ENCODE measurements around the gene SLC22A8.
"Not testable (repeated sequence)": the region's sequence is repeated elsewhere in the genome, so short reads cannot be mapped to it uniquely, and the experiment has no call there.

Gene SLC22A8

GRCh38 chr11:62974848-62975522 is 40.7 kb downstream of the SLC22A8 start:
- peaks cover 10% of the 10 kb centered on the region for H3K27me3 Mint-ChIP-seq
- H3K27ac Mint-ChIP-seq = no peak overlapping the region

GRCh38 chr11:62965574-62965973 is 50.1 kb downstream of the SLC22A8 start:
- Mint-ChIP-seq H3K4me1 (ENCODE audit: low read depth) (no peaks in the 10 kb centered on the region), H3K4me3 (no peak overlapping the region), H3K27ac (no peak overlapping the region), H3K36me3 (no peaks in the 10 kb centered on the region), H3K9me3 (ENCODE audit: low read depth) (no peaks in the 10 kb centered on the region), H3K27me3 (peaks cover 6% of the 10 kb centered on the region)

More at GRCh38 chr11:62974848-62975522, 40.7 kb downstream of the SLC22A8 start:
- no peaks in the 10 kb centered on the region for H3K4me1 Mint-ChIP-seq (ENCODE audit: low read depth)
- H3K36me3 Mint-ChIP-seq = no peaks in the 10 kb centered on the region
- no peaks in the 10 kb centered on the region for H3K9me3 Mint-ChIP-seq (ENCODE audit: low read depth)
- H3K4me3 Mint-ChIP-seq = no peak overlapping the region

GRCh38 chr11:62962391-62962790 is 53.2 kb downstream of the SLC22A8 start:
- Mint-ChIP-seq H3K27me3 (peaks cover 2% of the 10 kb centered on the region), H3K4me3 (no peak overlapping the region), H3K27ac (no peak overlapping the region), H3K9me3 (ENCODE audit: low read depth) (no peaks in the 10 kb centered on the region), H3K36me3 (no peaks in the 10 kb centered on the region), H3K4me1 (ENCODE audit: low read depth) (no peaks in the 10 kb centered on the region)

GRCh38 chr11:62961017-62961570 is 54.5 kb downstream of the SLC22A8 start:
- Mint-ChIP-seq H3K4me1 (ENCODE audit: low read depth) (no peaks in the 10 kb centered on the region), H3K9me3 (ENCODE audit: low read depth) (no peaks in the 10 kb centered on the region), H3K27me3 (no peaks in the 10 kb centered on the region), H3K36me3 (no peaks in the 10 kb centered on the region), H3K4me3 (no peak overlapping the region), H3K27ac (no peak overlapping the region)

GRCh38 chr11:62959422-62959980 is 56.1 kb downstream of the SLC22A8 start:
- Mint-ChIP-seq H3K9me3 (ENCODE audit: low read depth) (no peaks in the 10 kb centered on the region), H3K4me1 (ENCODE audit: low read depth) (no peaks in the 10 kb centered on the region), H3K27me3 (no peaks in the 10 kb centered on the region), H3K4me3 (no peak overlapping the region), H3K27ac (no peak overlapping the region), H3K36me3 (no peaks in the 10 kb centered on the region)

- Mint-ChIP-seq H3K36me3 (no peaks in the 10 kb centered on the region), H3K27ac (no peak overlapping the region), H3K4me3 (no peak overlapping the region), H3K4me1 (ENCODE audit: low read depth) (no peaks in the 10 kb centered on the region), H3K9me3 (ENCODE audit: low read depth) (no peaks in the 10 kb centered on the region), H3K27me3 (peaks cover 1% of the 10 kb centered on the region)
Measured at GRCh38 chr11:62958547-62959421, 56.9 kb downstream of the SLC22A8 start.

GRCh38 chr11:62957147-62957546 is 58.5 kb downstream of the SLC22A8 start:
- Mint-ChIP-seq H3K36me3 (no peaks in the 10 kb centered on the region), H3K4me3 (no peak overlapping the region), H3K4me1 (ENCODE audit: low read depth) (no peaks in the 10 kb centered on the region), H3K27ac (no peak overlapping the region), H3K9me3 (ENCODE audit: low read depth) (no peaks in the 10 kb centered on the region), H3K27me3 (peaks cover 1% of the 10 kb centered on the region)

GRCh38 chr11:62954478-62954877 is 61.2 kb downstream of the SLC22A8 start:
- Mint-ChIP-seq H3K36me3 (no peaks in the 10 kb centered on the region), H3K4me1 (ENCODE audit: low read depth) (no peaks in the 10 kb centered on the region), H3K27ac (no peak overlapping the region), H3K9me3 (ENCODE audit: low read depth) (no peaks in the 10 kb centered on the region), H3K27me3 (peaks cover 1% of the 10 kb centered on the region), H3K4me3 (no peak overlapping the region)

GRCh38 chr11:62953811-62954210 is 61.8 kb downstream of the SLC22A8 start:
- Mint-ChIP-seq H3K9me3 (ENCODE audit: low read depth) (no peaks in the 10 kb centered on the region), H3K27me3 (peaks cover 1% of the 10 kb centered on the region), H3K27ac (no peak overlapping the region), H3K4me3 (no peak overlapping the region), H3K4me1 (ENCODE audit: low read depth) (no peaks in the 10 kb centered on the region), H3K36me3 (no peaks in the 10 kb centered on the region)

GRCh38 chr11:62948765-62949320 is 66.8 kb downstream of the SLC22A8 start:
- H3K27me3 Mint-ChIP-seq = peaks cover 6% of the 10 kb centered on the region
- H3K36me3 Mint-ChIP-seq = no peaks in the 10 kb centered on the region
- H3K4me3 Mint-ChIP-seq = no peak overlapping the region
- no peaks in the 10 kb centered on the region for H3K4me1 Mint-ChIP-seq (ENCODE audit: low read depth)
- H3K27ac Mint-ChIP-seq = no peak overlapping the region
- H3K9me3 Mint-ChIP-seq (ENCODE audit: low read depth) = no peaks in the 10 kb centered on the region

GRCh38 chr11:62945538-62945937 is 70.1 kb downstream of the SLC22A8 start:
- not testable (repeated sequence) for H3K4me1 Mint-ChIP-seq (ENCODE audit: low read depth); H3K4me3 Mint-ChIP-seq; H3K9me3 Mint-ChIP-seq (ENCODE audit: low read depth); H3K27ac Mint-ChIP-seq; H3K27me3 Mint-ChIP-seq; H3K36me3 Mint-ChIP-seq
